H1 (cell line): ENCODE results near the gene FASTKD1. TPM values are rescaled to one million over a fixed set of nuclear protein-coding genes. Genes with fewer than 3 reads are reported as not detected.

Source experiments
- CTCF ChIA-PET: fragments of 300-600 bp; sonication (Branson Sonifier 250); formaldehyde crosslinking; loops from one replicate; lab custom pipeline; 2021; ENCODE audit not compliant: partially characterized antibody; lab: Charles Lee
- POLR2A ChIA-PET: fragments of 300-600 bp; sonication (Branson Sonifier 250); formaldehyde crosslinking; loops from one replicate; lab custom pipeline; 2021; ENCODE audit warnings: inconsistent platforms; ENCODE audit not compliant: partially characterized antibody; lab: Charles Lee
- DNase-seq, 2 experiments: peaks; one replicate each; pipeline versions ENCODE4 v3.0.0 to v3.0.0-alpha.2; 2010 to 2022; ENCODE audit warnings: low spot score in 2 of 2, low read depth in 1 of 2, mixed read lengths in 1 of 2
- FAIRE-seq: peaks from 2 replicates; lab custom pipeline; 2011; peaks lifted over from hg19 to GRCh38; lab: Jason Lieb, UNC
- H2AFZ ChIP-seq: 2 replicates; pipeline ENCODE4 v1.8.1; 2012; ENCODE audit warnings: low read length, inconsistent platforms
- H2AK5ac ChIP-seq: 2 replicates; pipeline ENCODE4 v1.6.1; 2013; ENCODE audit warnings: low read depth, low read length
- H2BK120ac ChIP-seq: replicated peaks from 2 replicates; pipeline ENCODE3; 2013; ENCODE audit warnings: low read depth, low read length, inconsistent platforms
- H2BK12ac ChIP-seq: 2 replicates; pipeline ENCODE4 v1.6.1; 2013; ENCODE audit warnings: low read depth, low read length
- H2BK15ac ChIP-seq: 2 replicates; pipeline ENCODE4 v1.6.1; 2013; ENCODE audit warnings: low read length
- H2BK20ac ChIP-seq: 2 replicates; pipeline ENCODE4 v1.6.1; 2013; ENCODE audit warnings: low read length
- H2BK5ac ChIP-seq: 2 replicates; pipeline ENCODE4 v1.6.1; 2013; ENCODE audit warnings: low read depth, low read length
- H3K14ac ChIP-seq: 2 replicates; pipeline ENCODE4 v1.6.1; 2013; ENCODE audit warnings: inconsistent platforms; ENCODE audit not compliant: insufficient read length
- H3K18ac ChIP-seq: 2 replicates; pipeline ENCODE4 v1.6.1; 2013; ENCODE audit warnings: low read length; ENCODE audit errors: extremely low read depth
- H3K23ac ChIP-seq: 2 replicates; pipeline ENCODE4 v1.6.1; 2013; ENCODE audit warnings: inconsistent platforms; ENCODE audit not compliant: insufficient read length
- H3K23me2 ChIP-seq: 2 replicates; pipeline ENCODE4 v1.6.1; 2013; ENCODE audit warnings: low read depth, low read length
- H3K27ac ChIP-seq: 2 replicates; pipeline ENCODE4 v1.6.1; 2011; ENCODE audit warnings: low read depth, low read length, inconsistent platforms
- H3K27me3 ChIP-seq, 4 experiments: replicated peaks in 1 of 4; 1 replicate in 1 of 4; 2 replicates in 3 of 4; pipeline versions ENCODE4 v1.6.1 to v1.8.1; 2011 to 2013; ENCODE audit warnings: low read length in 3 of 4, mild to moderate bottlenecking in 3 of 4, inconsistent platforms in 2 of 4, mixed read lengths in 2 of 4, moderate library complexity in 1 of 4; ENCODE audit not compliant: control insufficient read depth in 3 of 4, insufficient read depth in 3 of 4; ENCODE audit errors: extremely low read depth in 1 of 4
- H3K36me3 ChIP-seq, 4 experiments: 2 replicates each; pipeline versions ENCODE4 v1.6.1 to v1.8.1; 2011 to 2013; ENCODE audit warnings: mild to moderate bottlenecking in 4 of 4, low read length in 3 of 4, moderate library complexity in 2 of 4, control low read depth in 1 of 4, inconsistent platforms in 1 of 4; ENCODE audit not compliant: insufficient read depth in 4 of 4, control insufficient read depth in 2 of 4
- H3K4ac ChIP-seq: replicated peaks from 2 replicates; pipeline ENCODE3; 2013; ENCODE audit warnings: low read length, low read depth, mixed read lengths, inconsistent platforms; ENCODE audit not compliant: insufficient read length
- H3K4me1 ChIP-seq, 4 experiments: replicated peaks in 1 of 4; 1 replicate in 1 of 4; 2 replicates in 3 of 4; pipeline versions ENCODE4 v1.6.1 to v1.8.1; 2011 to 2013; ENCODE audit warnings: low read length in 3 of 4, inconsistent platforms in 2 of 4, mixed read lengths in 1 of 4; ENCODE audit not compliant: insufficient read depth in 4 of 4, control insufficient read depth in 3 of 4
- H3K4me2 ChIP-seq, 2 experiments: 2 replicates each; pipeline versions ENCODE4 v1.6.1 to v1.8.1; 2011 to 2013; ENCODE audit warnings: low read depth in 2 of 2, low read length in 2 of 2, control low read depth in 1 of 2, inconsistent platforms in 1 of 2, mild to moderate bottlenecking in 1 of 2; ENCODE audit not compliant: insufficient read depth in 1 of 2
- H3K4me3 ChIP-seq, 4 experiments: fragments of 200-600, 300-600 bp in 1 of 4; sonication (generic), shearing (Covaris generic), sonication (Bioruptor Twin) in 1 of 4; 2 replicates each; pipeline versions ENCODE4 v1.5.1 to v1.8.1; 2011 to 2016; ENCODE audit warnings: low read length in 4 of 4, low read depth in 3 of 4, control low read depth in 2 of 4, inconsistent platforms in 2 of 4, mild to moderate bottlenecking in 2 of 4, mixed read lengths in 1 of 4, moderate library complexity in 1 of 4; ENCODE audit not compliant: insufficient read depth in 2 of 4; ENCODE audit errors: extremely low read depth in 1 of 4
- H3K56ac ChIP-seq: replicated peaks from 2 replicates; pipeline ENCODE3; 2013; ENCODE audit warnings: low read depth, mild to moderate bottlenecking, mixed read lengths, low read length, inconsistent platforms; ENCODE audit not compliant: insufficient read length
- H3K79me1 ChIP-seq: 2 replicates; pipeline ENCODE4 v1.6.1; 2013; ENCODE audit warnings: low read depth, low read length, control low read depth
- H3K79me2 ChIP-seq, 2 experiments: 2 replicates each; pipeline versions ENCODE4 v1.6.1 to v1.8.1; 2012 to 2013; ENCODE audit warnings: low read length in 2 of 2, mild to moderate bottlenecking in 2 of 2, inconsistent platforms in 1 of 2; ENCODE audit not compliant: insufficient read depth in 2 of 2, control insufficient read depth in 1 of 2
- H3K9ac ChIP-seq, 4 experiments: replicated peaks in 1 of 4; 1 replicate in 1 of 4; 2 replicates in 3 of 4; pipeline versions ENCODE4 v1.6.1 to v1.8.1; 2011 to 2013; ENCODE audit warnings: low read depth in 3 of 4, low read length in 3 of 4, control low read depth in 2 of 4, mild to moderate bottlenecking in 2 of 4, moderate library complexity in 2 of 4, inconsistent platforms in 1 of 4; ENCODE audit errors: extremely low read depth in 1 of 4
- H3K9me3 ChIP-seq, 2 experiments: 2 replicates each; pipeline versions ENCODE4 v1.6.1 to v1.8.1; 2012 to 2013; ENCODE audit warnings: mild to moderate bottlenecking in 2 of 2, moderate library complexity in 2 of 2, control low read depth in 1 of 2, inconsistent platforms in 1 of 2, low read depth in 1 of 2, low read length in 1 of 2, mixed read lengths in 1 of 2; ENCODE audit not compliant: insufficient read depth in 2 of 2
- H4K20me1 ChIP-seq, 2 experiments: replicated peaks in 1 of 2; 2 replicates each; pipeline versions ENCODE3 to v1.8.1; 2011 to 2013; ENCODE audit warnings: inconsistent platforms in 2 of 2, low read length in 2 of 2, mild to moderate bottlenecking in 1 of 2; ENCODE audit not compliant: insufficient read depth in 2 of 2, control insufficient read depth in 1 of 2
- H4K5ac ChIP-seq: 2 replicates; pipeline ENCODE4 v1.6.1; 2013; ENCODE audit warnings: low read length, low read depth, mixed read lengths, inconsistent platforms; ENCODE audit not compliant: insufficient read length
- H4K8ac ChIP-seq: 2 replicates; pipeline ENCODE4 v1.8.0; 2013; ENCODE audit warnings: mild to moderate bottlenecking, moderate library complexity, low read length, inconsistent platforms; ENCODE audit not compliant: insufficient read depth; ENCODE audit errors: extremely low read depth
- H4K91ac ChIP-seq: replicated peaks from 2 replicates; pipeline ENCODE3; 2013; ENCODE audit warnings: low read length, mixed read lengths, inconsistent platforms; ENCODE audit not compliant: insufficient read length
- RBBP5 ChIP-seq: IDR thresholded peaks from 2 replicates; pipeline ENCODE4 v1.7.1; 2012; ENCODE audit warnings: low read depth, mild to moderate bottlenecking, inconsistent platforms, low read length, moderate library complexity, borderline replicate concordance
- WGBS, 2 experiments: shearing (Covaris generic) in 1 of 2; methylation state at CpG; one replicate each; pipeline versions ENCODE4 v1.1.6 to v1.1.7; 2013 to 2015; ENCODE audit warnings: low lambda C conversion rate in 2 of 2, mixed read lengths in 2 of 2, inconsistent platforms in 1 of 2, low coverage in 1 of 2, missing lambda C conversion rate in 1 of 2; ENCODE audit not compliant: insufficient replicate concordance in 2 of 2, insufficient coverage in 1 of 2, insufficient read length in 1 of 2; ENCODE audit errors: extremely low coverage in 1 of 2, missing lambda C conversion rate in 1 of 2; 5-methylcytosine and 5-hydroxymethylcytosine counted together
- polyA plus RNA-seq, 7 experiments: library from polyadenylated mRNA; depleted of rRNA in 3 of 7; stranded (reverse) in 5 of 7; unstranded in 2 of 7; fragments of >200 nt in 5 of 7; fragments of 200-250 nt in 2 of 7; gene quantifications; 1 replicate in 5 of 7; 2 replicates in 1 of 7; 4 replicates in 1 of 7; pipeline versions ENCODE4 v1.2.1 to v1.2.3, GENCODE V29; 2011 to 2013; ENCODE audit warnings: missing spikeins in 2 of 7, mixed read lengths in 2 of 7
- total RNA-seq: library from RNA; stranded (reverse); fragmentation: NEBNext Ultra II Directional; extraction: Animal tissue kit (Norgen Biotek cat#: 25700); gene quantifications from 2 replicates; pipeline ENCODE4 v1.2.1, GENCODE V29; 2021
- TF ChIP-seq, protein P1 (sequence below): IDR thresholded peaks from 2 replicates; pipeline ENCODE4 v1.6.1; 2011; ENCODE audit warnings: low read length, improper control_type of control experiment

FASTKD1 gene
- total and polyA plus RNA-seq, 2 of the 8 experiments (the other 6 are each of a cell fraction or from before 2014, with no cell fraction given): 18.7 to 70.8 TPM

- Histone ChIP-seq H3K9ac (no peak overlapping the region), H3K9me3 (no peaks in the 10 kb centered on the region), H2AFZ (no peak overlapping the region), H2BK5ac (no peak overlapping the region), H3K56ac (no peak overlapping the region), H3K14ac (no peak overlapping the region), H3K18ac (no peak overlapping the region), H2BK20ac (no peak overlapping the region), H3K23me2 (no peaks in the 10 kb centered on the region), H3K23ac (no peak overlapping the region), H3K79me2 (no peaks in the 10 kb centered on the region), H3K27ac (no peak overlapping the region), H2BK120ac (no peak overlapping the region), H3K27me3 (no peaks in the 10 kb centered on the region), H2BK15ac (no peak overlapping the region), H3K36me3 (no peaks in the 10 kb centered on the region), H3K4me2 (no peak overlapping the region), H4K8ac (no peak overlapping the region), H3K4me1 (peaks cover 0 to 2% (median 0%) of the 10 kb centered on the region in 4 experiments; a peak in 2 of 7 replicates), H3K4me3 (no peak overlapping the region), H3K79me1 (no peaks in the 10 kb centered on the region), H2AK5ac (no peak overlapping the region), H4K20me1 (no peaks in the 10 kb centered on the region), H4K5ac (no peak overlapping the region), H3K4ac (no peak overlapping the region), H2BK12ac (no peak overlapping the region), H4K91ac (no peak overlapping the region)
- FAIRE-seq (no peak), DNase-seq (no peak)
- ChIA-PET POLR2A (no interaction called here), CTCF (interaction anchor here (0.6 kb wide), 1 partner anchor 21 kb away, joined by 3 read pairs; no protein-coding TSS in a partner anchor)
- 91% methylated on average over 1 of the region's 1 CpG; no CpG with 5 or more reads in 1 of the 2 experiments for WGBS, 2 experiments
- TF ChIP-seq, protein P1, sequence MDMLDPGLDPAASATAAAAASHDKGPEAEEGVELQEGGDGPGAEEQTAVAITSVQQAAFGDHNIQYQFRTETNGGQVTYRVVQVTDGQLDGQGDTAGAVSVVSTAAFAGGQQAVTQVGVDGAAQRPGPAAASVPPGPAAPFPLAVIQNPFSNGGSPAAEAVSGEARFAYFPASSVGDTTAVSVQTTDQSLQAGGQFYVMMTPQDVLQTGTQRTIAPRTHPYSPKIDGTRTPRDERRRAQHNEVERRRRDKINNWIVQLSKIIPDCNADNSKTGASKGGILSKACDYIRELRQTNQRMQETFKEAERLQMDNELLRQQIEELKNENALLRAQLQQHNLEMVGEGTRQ: no peak
- no peak for TF ChIP-seq RBBP5
Observed at GRCh38 chr2:169513094-169513493, 60.6 kb downstream of the FASTKD1 start.
